ENCODE data around the gene FAM131A. TPM values are rescaled to one million over a fixed set of nuclear protein-coding genes. Genes with fewer than 3 reads are reported as not detected.
"Not testable (repeated sequence)": the region's sequence is repeated elsewhere in the genome, so short reads cannot be mapped to it uniquely, and the experiment has no call there.

FAM131A gene
- total RNA-seq, 1 donor from 2014 or later, result 36.8 TPM

GRCh38 chr3:184339001-184339400 is 1.6 kb downstream of the FAM131A start:
- no peak for DNase-seq (ENCODE audit: extremely low read depth, low read depth, low spot score)

- DNase-seq (ENCODE audit: extremely low read depth, low read depth, low spot score), result not testable (repeated sequence)
Measured at GRCh38 chr3:184339451-184340135, 2.2 kb downstream of the FAM131A start.

- DNase-seq (ENCODE audit: extremely low read depth, low read depth, low spot score), result no peak
Measured at GRCh38 chr3:184341925-184342324, 4.5 kb downstream of the FAM131A start.

- no peak for DNase-seq (ENCODE audit: extremely low read depth, low read depth, low spot score)
Measured at GRCh38 chr3:184343200-184343876, 5.9 kb downstream of the FAM131A start.

- no peak for DNase-seq (ENCODE audit: extremely low read depth, low read depth, low spot score)
Measured at GRCh38 chr3:184344579-184345316, 7.3 kb downstream of the FAM131A start.

- DNase-seq (ENCODE audit: extremely low read depth, low read depth, low spot score), result no peak
Measured at GRCh38 chr3:184345317-184346144, 8.1 kb downstream of the FAM131A start.

GRCh38 chr3:184346480-184347190 is 9.2 kb downstream of the FAM131A start:
- no peak for DNase-seq (ENCODE audit: extremely low read depth, low read depth, low spot score)

GRCh38 chr3:184347321-184348056 is 10.1 kb downstream of the FAM131A start:
- no peak for DNase-seq (ENCODE audit: extremely low read depth, low read depth, low spot score)

- no peak for DNase-seq (ENCODE audit: extremely low read depth, low read depth, low spot score)
Measured at GRCh38 chr3:184348057-184348382, 10.6 kb downstream of the FAM131A start.

GRCh38 chr3:184349563-184350470 is 12.4 kb downstream of the FAM131A start:
- no peak for DNase-seq (ENCODE audit: extremely low read depth, low read depth, low spot score)

GRCh38 chr3:184350618-184351017 is 13.2 kb downstream of the FAM131A start:
- DNase-seq (ENCODE audit: extremely low read depth, low read depth, low spot score), result no peak

- DNase-seq (ENCODE audit: extremely low read depth, low read depth, low spot score), result no peak
Measured at GRCh38 chr3:184351511-184352148, 14.2 kb downstream of the FAM131A start.

- no peak for DNase-seq (ENCODE audit: extremely low read depth, low read depth, low spot score)
Measured at GRCh38 chr3:184352149-184352785, 14.9 kb downstream of the FAM131A start.

- no peak for DNase-seq (ENCODE audit: extremely low read depth, low read depth, low spot score)
Measured at GRCh38 chr3:184352897-184353545, 15.6 kb downstream of the FAM131A start.

- no peak for DNase-seq (ENCODE audit: extremely low read depth, low read depth, low spot score)
Measured at GRCh38 chr3:184353546-184353941, 16.1 kb downstream of the FAM131A start.

GRCh38 chr3:184354121-184354728 is 16.8 kb downstream of the FAM131A start:
- no peak for DNase-seq (ENCODE audit: extremely low read depth, low read depth, low spot score)

GRCh38 chr3:184354754-184355153 is 17.4 kb downstream of the FAM131A start:
- no peak for DNase-seq (ENCODE audit: extremely low read depth, low read depth, low spot score)

Measured in glomerular endothelial cell (primary cell).